GM12892 (cell line): Measurements from ENCODE around the gene SHC3.

ENCODE experiments used
- POLR2A ChIP-seq: IDR thresholded peaks from 2 replicates; pipeline ENCODE4 v1.6.1; 2011; ENCODE audit warnings: low read depth, low read length, control low read depth
- POLR2AphosphoS5 ChIP-seq: IDR thresholded peaks from 2 replicates; pipeline ENCODE4 v1.6.1; 2011; ENCODE audit warnings: low read depth, low read length, control low read depth

DNA sequence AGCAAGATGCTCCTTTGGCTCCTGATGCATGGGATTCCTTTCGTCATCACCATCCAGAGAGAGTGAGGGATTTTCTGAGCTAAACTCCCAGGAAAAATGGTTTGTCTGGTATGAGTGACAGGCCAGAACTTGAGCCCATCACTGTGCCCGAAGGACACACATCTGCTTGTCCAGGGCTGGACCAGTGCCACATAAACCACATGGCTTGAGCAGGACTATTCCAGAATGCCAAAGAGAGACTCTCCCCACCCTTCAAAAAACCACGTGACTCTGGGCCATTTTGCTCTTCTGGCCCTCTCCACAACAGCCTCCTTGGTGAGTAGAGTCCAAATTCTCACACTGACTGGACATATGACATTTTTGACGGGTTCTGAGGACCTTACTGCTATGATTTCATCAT, 46.4 kb upstream of the SHC3 start:
- TF ChIP-seq POLR2A: no peak
- no peak for TF ChIP-seq POLR2AphosphoS5
